A673 (cell line): ENCODE measurements around the gene SFXN5. TPM values are rescaled to one million over a fixed set of nuclear protein-coding genes. Genes with fewer than 3 reads are reported as not detected.

Source experiments
- BruUV-seq: library from RNA; stranded (reverse); fragments of 400-500 nt; replicated peaks from 2 replicates; lab custom pipeline; 2021; lab: Mats Ljungman, UMichigan
- CTCF ChIA-PET: fragments of 300-600 bp; sonication (Branson Sonifier 250); formaldehyde crosslinking; loops from one replicate; lab custom pipeline; 2022; ENCODE audit warnings: antibody characterized with exemption; lab: Charles Lee
- POLR2A ChIA-PET: fragments of 300-600 bp; sonication (Branson Sonifier 250); formaldehyde crosslinking; loops from one replicate; lab custom pipeline; 2022; ENCODE audit warnings: antibody characterized with exemption; ENCODE audit not compliant: low non-redundant PET; lab: Charles Lee
- DNase-seq: peaks from one replicate; pipeline ENCODE4 v3.0.0-alpha.2; 2015; ENCODE audit warnings: low spot score
- H3K27ac ChIP-seq: fragments of 200-600 bp; sonication (generic); 2 replicates; pipeline ENCODE4 v1.5.1; 2016; ENCODE audit warnings: mixed run types, low read depth, mild to moderate bottlenecking, mixed read lengths, antibody characterized with exemption, low read length; ENCODE audit not compliant: poor library complexity, severe bottlenecking
- H3K27me3 ChIP-seq: fragments of 200-600 bp; sonication (generic); replicated peaks from 2 replicates; pipeline ENCODE4 v1.6.1; 2017; ENCODE audit warnings: mixed run types, low read depth, mild to moderate bottlenecking, mixed read lengths, antibody characterized with exemption, low read length; ENCODE audit not compliant: insufficient read depth, poor library complexity
- H3K36me3 ChIP-seq: fragments of 200-600 bp; sonication (generic); 2 replicates; pipeline ENCODE4 v1.6.1; 2016; ENCODE audit warnings: mixed run types, mild to moderate bottlenecking, mixed read lengths, antibody characterized with exemption, low read length; ENCODE audit not compliant: insufficient read depth, poor library complexity, severe bottlenecking
- H3K4me1 ChIP-seq: fragments of 200-600 bp; sonication (generic); 2 replicates; pipeline ENCODE4 v1.6.1; 2017; ENCODE audit warnings: mixed run types, mild to moderate bottlenecking, mixed read lengths, antibody characterized with exemption, low read length; ENCODE audit not compliant: insufficient read depth, poor library complexity, severe bottlenecking
- H3K4me3 ChIP-seq: fragments of 200-600 bp; sonication (generic); 2 replicates; pipeline ENCODE4 v1.5.1; 2016; ENCODE audit warnings: low read depth, mixed run types, mild to moderate bottlenecking, mixed read lengths, low read length; ENCODE audit not compliant: poor library complexity, severe bottlenecking
- H3K9me3 ChIP-seq: fragments of 200-600 bp; sonication (generic); 2 replicates; pipeline ENCODE4 v1.6.1; 2016; ENCODE audit warnings: mixed run types, low read depth, mild to moderate bottlenecking, mixed read lengths, antibody characterized with exemption, low read length; ENCODE audit not compliant: poor library complexity, severe bottlenecking
- CTCF ChIP-seq: fragments of 300-800, 200-600 bp; sonication (generic); conservative IDR thresholded peaks from 2 replicates; pipeline ENCODE4 v1.5.1; 2017; ENCODE audit warnings: low read depth, mild to moderate bottlenecking, antibody characterized with exemption, low read length, moderate library complexity, mixed read lengths
- EZH2 ChIP-seq: fragments of 200-600 bp; sonication (generic); IDR thresholded peaks from 2 replicates; pipeline ENCODE4 v1.6.1; 2017; ENCODE audit warnings: borderline replicate concordance, low read depth, mild to moderate bottlenecking, mixed read lengths, antibody characterized with exemption, low read length; ENCODE audit not compliant: poor library complexity, severe bottlenecking
- intact Hi-C: fragments of 100-400 bp; cut with micrococcal nuclease; formaldehyde crosslinking; loops from one replicate; pipeline ENCODE4 v1.10.0; 2022; ENCODE audit not compliant: unreplicated experiment
- total RNA-seq: library from RNA; stranded (reverse); gene quantifications from 2 replicates; pipeline ENCODE4 v1.2.3, GENCODE V29; 2021

SFXN5 gene
- total RNA-seq, 1 experiment from 2014 or later, result 23.1 TPM

GRCh38 chr2:73079636-73080035 lies 8.1 kb upstream of the SFXN5 start:
- Histone ChIP-seq H3K9me3 (no peaks in the 10 kb centered on the region), H3K27me3 (no peaks in the 10 kb centered on the region), H3K4me3 (no peak overlapping the region), H3K4me1 (no peaks in the 10 kb centered on the region), H3K27ac (no peak overlapping the region), H3K36me3 (no peaks in the 10 kb centered on the region)
- no TSS peak for BruUV-seq
- no peak for DNase-seq
- intact Hi-C loops, result loop anchor here (10.0 kb wide), 1 partner anchor 185 kb away; no protein-coding TSS in a partner anchor
- no peak for TF ChIP-seq EZH2
- no peak for TF ChIP-seq CTCF
- CTCF ChIA-PET, result no interaction called here
- POLR2A ChIA-PET, result no interaction called here

- ChIA-PET CTCF (interaction anchor here (0.7 kb wide), 1 partner anchor 11 kb away, joined by 3 read pairs; no protein-coding TSS in a partner anchor), POLR2A (no interaction called here)
- Histone ChIP-seq H3K9me3 (no peaks in the 10 kb centered on the region), H3K36me3 (no peaks in the 10 kb centered on the region), H3K27me3 (no peaks in the 10 kb centered on the region), H3K4me3 (no peak overlapping the region), H3K27ac (no peak overlapping the region), H3K4me1 (no peaks in the 10 kb centered on the region)
- DNase-seq, result no peak
- TF ChIP-seq CTCF (no peak), EZH2 (no peak)
- no TSS peak for BruUV-seq
- intact Hi-C loops, result no loop called here
Measured at GRCh38 chr2:73078457-73079411, 7.2 kb upstream of the SFXN5 start.

- no peaks in the 10 kb centered on the region for H3K9me3 ChIP-seq
- no peak for TF ChIP-seq CTCF
- TF ChIP-seq EZH2, result no peak
- H3K27me3 ChIP-seq, result no peaks in the 10 kb centered on the region
- DNase-seq, result no peak
- POLR2A ChIA-PET, result no interaction called here
- no peaks in the 10 kb centered on the region for H3K36me3 ChIP-seq
- no TSS peak for BruUV-seq
- intact Hi-C loops, result no loop called here
- no peak overlapping the region for H3K27ac ChIP-seq
- H3K4me3 ChIP-seq, result no peak overlapping the region
- H3K4me1 ChIP-seq, result no peaks in the 10 kb centered on the region
- CTCF ChIA-PET, result no interaction called here
Measured at GRCh38 chr2:73077424-73077795, 5.9 kb upstream of the SFXN5 start.
